Esophagus squamous epithelium (tissue), 5 donors: ENCODE results near the gene LIX1. TPM values are rescaled to one million over a fixed set of nuclear protein-coding genes. Genes with fewer than 3 reads are reported as not detected.
A peak's percentile ranks its signal among the peaks of the same experiment; 100 is the strongest.
"Not testable (repeated sequence)": the region's sequence is repeated elsewhere in the genome, so short reads cannot be mapped to it uniquely, and the experiment has no call there.

ENCODE experiments used
- DNase-seq: peaks from one replicate; lab custom pipeline; 2025; lab: John Stamatoyannopoulos, UW
- H3K27ac ChIP-seq, 4 donors: fragments of 200-600 bp; sonication (generic); one replicate each; pipeline ENCODE4 v1.5.1; 2016 to 2019; ENCODE audit warnings: mild to moderate bottlenecking in 1 of 4
- H3K27me3 ChIP-seq, 4 donors: fragments of 200-600 bp; sonication (generic); 1 replicate in 3 of 4; 2 replicates in 1 of 4; pipeline versions ENCODE4 v1.5.1 to v1.6.0; 2017 to 2021; ENCODE audit warnings: antibody characterized with exemption in 1 of 4
- H3K36me3 ChIP-seq, 3 donors: fragments of 200-600 bp; sonication (generic); one replicate each; pipeline ENCODE4 v1.5.1; 2016 to 2019
- H3K4me1 ChIP-seq, 3 donors: fragments of 200-600 bp; sonication (generic); one replicate each; pipeline ENCODE4 v1.5.1; 2017 to 2019
- H3K4me3 ChIP-seq, 4 donors: fragments of 200-600 bp; sonication (generic); 1 replicate in 3 of 4; 2 replicates in 1 of 4; pipeline ENCODE4 v1.5.1; 2016 to 2019; ENCODE audit warnings: mild to moderate bottlenecking in 2 of 4, moderate library complexity in 1 of 4
- H3K9me3 ChIP-seq, 3 donors: fragments of 200-600 bp; sonication (generic); one replicate each; pipeline ENCODE4 v1.5.1; 2016 to 2019
- CTCF ChIP-seq, 6 experiments: fragments of 450-650 bp in 4 of 6; fragments of 200-600 bp in 2 of 6; sonication (generic) in 2 of 6; IDR thresholded peaks; one replicate each; pipeline ENCODE4 v1.5.1; 2016 to 2019; ENCODE audit warnings: antibody characterized with exemption in 6 of 6, mild to moderate bottlenecking in 4 of 6, moderate library complexity in 4 of 6
- POLR2A ChIP-seq, 4 donors: fragments of 450-650 bp; IDR thresholded peaks; one replicate each; pipeline ENCODE4 v1.6.1; 2017; ENCODE audit warnings: antibody characterized with exemption in 4 of 4, mild to moderate bottlenecking in 4 of 4, moderate library complexity in 3 of 4
- WGBS, 2 donors: methylation state at CpG; one replicate each; pipeline ENCODE4 v1.1.5; 2018; 5-methylcytosine and 5-hydroxymethylcytosine counted together
- intact Hi-C: fragments of 100-400 bp; cut with DNase I; formaldehyde crosslinking; loops from one replicate; pipeline ENCODE4 v1.15.0; 2022
- total RNA-seq, 4 donors: library from RNA; depleted of rRNA; stranded (reverse); fragments of >200 nt; gene quantifications; one replicate each; pipeline ENCODE4 v1.1.0, GENCODE V29; 2016
- donor health status: DM: yes; HTN: yes; CAD: no.

LIX1 gene
- total RNA-seq: not detected

GRCh38 chr5:97142521-97143254, at the start of gene LIX1:
TSS of gene LIX1 (minus strand) at chr5:97142611. CDS start at chr5:97142576, 35 bp downstream.
- Histone ChIP-seq H3K27ac (no peak within 1 kb of the TSS), H3K4me1 (peaks cover 0 to 10% (median 2%) of the 10 kb centered on the region in 3 donors), H3K9me3 (no peaks in the 10 kb centered on the region), H3K4me3 (no peak within 1 kb of the TSS), H3K27me3 (no peaks in the 10 kb centered on the region), H3K36me3 (no peaks in the 10 kb centered on the region)
- no peak for DNase-seq
- 43 to 49% methylated on average over 5 to 6 of the region's 6 CpGs for WGBS, 2 donors
- intact Hi-C loops: no loop called here
- no peak for TF ChIP-seq POLR2A (IDR thresholded peaks at IDR 0.05)
- peak in 5 of 6 experiments; percentile 15 to 51 (median 39) for TF ChIP-seq CTCF (IDR thresholded peaks at IDR 0.05)

DNA sequence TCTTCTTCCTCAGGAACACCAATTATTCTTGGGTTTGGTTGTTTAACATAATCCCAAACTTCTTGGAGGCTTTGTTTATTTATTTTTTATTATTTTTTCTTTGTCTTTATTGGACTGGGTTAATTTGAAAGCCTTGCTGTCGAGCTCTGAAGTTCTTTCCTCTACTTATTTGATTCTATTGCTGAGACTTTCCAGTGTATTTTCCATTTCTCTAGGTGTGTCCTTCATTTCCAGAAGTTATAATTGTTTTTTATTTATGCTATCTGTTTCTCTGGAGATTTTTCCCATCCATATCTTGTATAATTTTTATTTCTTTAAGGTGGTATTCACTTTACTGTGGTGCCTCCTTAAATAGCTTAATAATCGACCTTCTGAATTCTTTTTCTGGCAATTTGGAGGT, 49.5 kb upstream of the LIX1 start:
- no peak for TF ChIP-seq POLR2A (IDR thresholded peaks at IDR 0.05)
- no peak for TF ChIP-seq CTCF (IDR thresholded peaks at IDR 0.05)
- Histone ChIP-seq H3K36me3 (no peaks in the 10 kb centered on the region), H3K9me3 (peaks cover 0 to 9% (median 4%) of the 10 kb centered on the region in 3 donors), H3K4me3 (no peak overlapping the region), H3K4me1 (no peaks in the 10 kb centered on the region), H3K27ac (no peak overlapping the region), H3K27me3 (no peaks in the 10 kb centered on the region)
- intact Hi-C loops: no loop called here
- WGBS, 2 donors: 66 to 68% methylated on average over 2 of the region's 2 CpGs
- no peak for DNase-seq

GRCh38 chr5:97189523-97189922, 47.1 kb upstream of the LIX1 start:
- H3K27ac ChIP-seq, H3K27me3 ChIP-seq, H3K4me3 ChIP-seq, H3K36me3 ChIP-seq, DNase-seq, H3K4me1 ChIP-seq, intact Hi-C loops, H3K9me3 ChIP-seq: not testable (repeated sequence)
- 80 to 82% methylated on average over 1 of the region's 1 CpG for WGBS, 2 donors

DNA sequence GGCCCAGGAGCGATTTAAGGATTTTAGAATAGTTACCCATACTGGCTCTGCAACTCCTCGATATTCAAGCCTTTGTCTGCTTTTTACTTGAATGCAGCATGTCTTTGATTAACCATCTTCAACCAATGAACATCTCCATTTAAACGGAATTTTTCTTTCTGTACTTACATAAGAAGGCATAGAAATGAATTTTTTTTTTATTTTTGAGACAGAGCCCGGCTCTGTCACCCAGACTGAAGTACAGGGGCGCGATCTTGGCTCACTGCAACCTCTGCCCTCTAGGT, 41.5 kb upstream of the LIX1 start:
- TF ChIP-seq POLR2A (IDR thresholded peaks at IDR 0.05) (no peak), CTCF (IDR thresholded peaks at IDR 0.05) (no peak)
- WGBS, 2 donors: 36 to 48% methylated on average over 6 of the region's 6 CpGs
- peaks cover 15 to 30% (median 15%) of the 10 kb centered on the region in 3 donors for H3K4me1 ChIP-seq
- H3K4me3 ChIP-seq: peak overlapping the region; percentile 70 to 91 (median 72)
- H3K36me3 ChIP-seq: peaks cover 0 to 5% (median 2%) of the 10 kb centered on the region in 3 donors
- no peak for DNase-seq
- H3K27me3 ChIP-seq: no peaks in the 10 kb centered on the region
- intact Hi-C loops: no loop called here
- H3K9me3 ChIP-seq: no peaks in the 10 kb centered on the region
- H3K27ac ChIP-seq: peak overlapping the region; percentile 81 to 94 (median 90)

GRCh38 chr5:97183100-97183929, 40.9 kb upstream of the LIX1 start, which contains the start of gene RIOK2:
TSS of gene RIOK2 (minus strand) at chr5:97183247. CDS start at chr5:97183191, 56 bp downstream.
- Histone ChIP-seq H3K27ac (peak within 1 kb of the TSS; percentile 81 to 94 (median 90)), H3K36me3 (peaks cover 6 to 11% (median 7%) of the 10 kb centered on the region in 3 donors), H3K27me3 (no peaks in the 10 kb centered on the region), H3K4me3 (peak within 1 kb of the TSS; percentile 70 to 91 (median 72)), H3K9me3 (no peaks in the 10 kb centered on the region), H3K4me1 (peaks cover 15 to 30% (median 15%) of the 10 kb centered on the region in 3 donors)
- peak; percentile 73 for DNase-seq
- WGBS, 2 donors: 0% methylated on average over 32 to 42 of the region's 44 CpGs
- intact Hi-C loops: no loop called here
- TF ChIP-seq POLR2A (IDR thresholded peaks at IDR 0.05) (peak in 1 of 4 donors; percentile 43), CTCF (IDR thresholded peaks at IDR 0.05) (peak in 1 of 6 experiments; percentile 19)
